Stomach smooth muscle (tissue), 2 donors: ENCODE results near the gene KCNG2.

Experiments
- H3K27ac ChIP-seq: one replicate; pipeline ENCODE4 v1.7.0; 2013; ENCODE audit warnings: mild to moderate bottlenecking, low read length, inconsistent platforms
- H3K27me3 ChIP-seq, 2 donors: one replicate each; pipeline ENCODE4 v1.7.0; 2013; ENCODE audit warnings: low read length in 2 of 2; ENCODE audit not compliant: insufficient read depth in 2 of 2, control insufficient read depth in 1 of 2
- H3K36me3 ChIP-seq, 2 donors: one replicate each; pipeline ENCODE4 v1.7.0; 2013; ENCODE audit warnings: low read length in 2 of 2; ENCODE audit not compliant: control insufficient read depth in 2 of 2, insufficient read depth in 2 of 2
- H3K4me1 ChIP-seq: one replicate; pipeline ENCODE4 v1.7.0; 2013; ENCODE audit warnings: low read length; ENCODE audit not compliant: control insufficient read depth, insufficient read depth
- H3K4me3 ChIP-seq, 2 donors: one replicate each; pipeline ENCODE4 v1.7.0; 2013; ENCODE audit warnings: low read length in 2 of 2
- H3K9ac ChIP-seq, 2 donors: one replicate each; pipeline ENCODE4 v1.7.0; 2013; ENCODE audit warnings: low read length in 2 of 2, mild to moderate bottlenecking in 1 of 2
- H3K9me3 ChIP-seq, 2 donors: one replicate each; pipeline ENCODE4 v1.7.0; 2013; ENCODE audit warnings: low read length in 2 of 2; ENCODE audit not compliant: control insufficient read depth in 2 of 2
- donor health status: healthy.
- donor health status: Pancreatic carcinoma.

Gene KCNG2

GRCh38 chr18:79922971-79923411 is 125.3 kb downstream of the KCNG2 start:
- Histone ChIP-seq H3K27me3 (no peaks in the 10 kb centered on the region), H3K4me1 (peaks cover 9% of the 10 kb centered on the region), H3K36me3 (peaks cover 0 to 9% of the 10 kb centered on the region in 2 donors), H3K27ac (no peak overlapping the region), H3K9ac (no peak overlapping the region), H3K4me3 (no peak overlapping the region), H3K9me3 (no peaks in the 10 kb centered on the region)

GRCh38 chr18:79923896-79924585 is 126.3 kb downstream of the KCNG2 start:
- no peak overlapping the region for H3K4me3 ChIP-seq
- peaks cover 0 to 5% of the 10 kb centered on the region in 2 donors for H3K9me3 ChIP-seq
- H3K27me3 ChIP-seq: no peaks in the 10 kb centered on the region
- H3K9ac ChIP-seq: no peak overlapping the region
- H3K4me1 ChIP-seq: peaks cover 9% of the 10 kb centered on the region
- peaks cover under 1 to 10% of the 10 kb centered on the region in 2 donors for H3K36me3 ChIP-seq
- H3K27ac ChIP-seq: no peak overlapping the region

- H3K4me3 ChIP-seq: peak overlapping the region in 1 of 2 donors; percentile 8
- peaks cover 9% of the 10 kb centered on the region for H3K4me1 ChIP-seq
- H3K27ac ChIP-seq: no peak overlapping the region
- H3K27me3 ChIP-seq: no peaks in the 10 kb centered on the region
- no peak overlapping the region for H3K9ac ChIP-seq
- H3K36me3 ChIP-seq: peaks cover 8 to 11% of the 10 kb centered on the region in 2 donors
- H3K9me3 ChIP-seq: peaks cover 2 to 14% of the 10 kb centered on the region in 2 donors
Observed at GRCh38 chr18:79924814-79925731, 127.3 kb downstream of the KCNG2 start.

GRCh38 chr18:79926306-79926705 is 128.6 kb downstream of the KCNG2 start:
- Histone ChIP-seq H3K9ac (no peak overlapping the region), H3K27me3 (no peaks in the 10 kb centered on the region), H3K4me3 (no peak overlapping the region), H3K27ac (no peak overlapping the region), H3K4me1 (peaks cover 9% of the 10 kb centered on the region), H3K9me3 (peaks cover 2 to 14% of the 10 kb centered on the region in 2 donors), H3K36me3 (peaks cover 8 to 11% of the 10 kb centered on the region in 2 donors)

GRCh38 chr18:79926715-79927606 is 129.2 kb downstream of the KCNG2 start:
- Histone ChIP-seq H3K36me3 (peaks cover 8 to 10% of the 10 kb centered on the region in 2 donors), H3K4me3 (no peak overlapping the region), H3K9me3 (peaks cover 2 to 14% of the 10 kb centered on the region in 2 donors), H3K9ac (no peak overlapping the region), H3K27me3 (no peaks in the 10 kb centered on the region), H3K27ac (no peak overlapping the region), H3K4me1 (peaks cover 9% of the 10 kb centered on the region)

GRCh38 chr18:79927607-79928562 is 130.1 kb downstream of the KCNG2 start:
- Histone ChIP-seq H3K4me1 (peaks cover 9% of the 10 kb centered on the region), H3K36me3 (peaks cover 8 to 10% of the 10 kb centered on the region in 2 donors), H3K9me3 (peaks cover 2 to 14% of the 10 kb centered on the region in 2 donors), H3K4me3 (no peak overlapping the region), H3K27me3 (no peaks in the 10 kb centered on the region), H3K9ac (no peak overlapping the region), H3K27ac (no peak overlapping the region)

- Histone ChIP-seq H3K9ac (no peak overlapping the region), H3K9me3 (peaks cover 2 to 18% of the 10 kb centered on the region in 2 donors), H3K27ac (no peak overlapping the region), H3K27me3 (no peaks in the 10 kb centered on the region), H3K4me1 (peaks cover 9% of the 10 kb centered on the region), H3K4me3 (no peak overlapping the region), H3K36me3 (peaks cover 10% of the 10 kb centered on the region in 2 donors)
Observed at GRCh38 chr18:79928563-79928960, 130.8 kb downstream of the KCNG2 start.

- Histone ChIP-seq H3K4me3 (no peak overlapping the region), H3K9me3 (peaks cover 2 to 20% of the 10 kb centered on the region in 2 donors), H3K36me3 (peaks cover 12% of the 10 kb centered on the region in 2 donors)
Observed at GRCh38 chr18:79930020-79930642, 132.4 kb downstream of the KCNG2 start.

GRCh38 chr18:79931475-79931874 is 133.7 kb downstream of the KCNG2 start:
- no peaks in the 10 kb centered on the region for H3K27me3 ChIP-seq
- H3K9ac ChIP-seq: no peak overlapping the region
- no peaks in the 10 kb centered on the region for H3K4me1 ChIP-seq
- H3K36me3 ChIP-seq: peaks cover 13 to 17% of the 10 kb centered on the region in 2 donors
- H3K4me3 ChIP-seq: no peak overlapping the region
- H3K9me3 ChIP-seq: peaks cover 2 to 20% of the 10 kb centered on the region in 2 donors
- H3K27ac ChIP-seq: no peak overlapping the region

More at GRCh38 chr18:79930020-79930642, 132.4 kb downstream of the KCNG2 start:
- no peaks in the 10 kb centered on the region for H3K27me3 ChIP-seq
- H3K27ac ChIP-seq: no peak overlapping the region
- H3K4me1 ChIP-seq: peaks cover 4% of the 10 kb centered on the region
- no peak overlapping the region for H3K9ac ChIP-seq
